HCT116 (cell line): Measurements from ENCODE around the gene MEIOB.

Experiments used
- CBX3 ChIP-seq: IDR thresholded peaks from 2 replicates; pipeline ENCODE4 v1.6.1; 2012; ENCODE audit warnings: low read depth
- ELF1 ChIP-seq: IDR thresholded peaks from 2 replicates; pipeline ENCODE4 v1.6.1; 2012; ENCODE audit warnings: low read depth, borderline replicate concordance
- EZH2phosphoT487 ChIP-seq: fragments of 200-600 bp; IDR thresholded peaks from 2 replicates; pipeline ENCODE4 v1.6.1; 2018; ENCODE audit warnings: antibody characterized with exemption, borderline replicate concordance
- JUND ChIP-seq: IDR thresholded peaks from 2 replicates; pipeline ENCODE4 v1.6.1; 2012
- POLR2A ChIP-seq: IDR thresholded peaks from 2 replicates; pipeline ENCODE4 v1.7.0; 2011; ENCODE audit warnings: borderline replicate concordance; ENCODE audit not compliant: insufficient read depth, insufficient read length; ENCODE audit errors: extremely low read depth
- POLR2AphosphoS5 ChIP-seq: IDR thresholded peaks from 2 replicates; pipeline ENCODE4 v1.6.1; 2011; ENCODE audit warnings: mild to moderate bottlenecking, low read depth, low read length, moderate library complexity
- RAD21 ChIP-seq: IDR thresholded peaks from 2 replicates; pipeline ENCODE4 v1.6.1; 2012; ENCODE audit warnings: low read depth, mild to moderate bottlenecking
- SP1 ChIP-seq: IDR thresholded peaks from 2 replicates; pipeline ENCODE4 v1.6.1; 2012; ENCODE audit warnings: low read depth
- TCF7L2 ChIP-seq: IDR thresholded peaks from 2 replicates; pipeline ENCODE4 v1.7.0; 2011; ENCODE audit warnings: borderline replicate concordance, inconsistent platforms; ENCODE audit not compliant: insufficient read depth, insufficient read length; ENCODE audit errors: extremely low read depth
- ZNF274 ChIP-seq: fragments of 200-500 bp; sonication (Bioruptor generic); IDR thresholded peaks from 2 replicates; pipeline ENCODE4 v1.6.1; 2014; ENCODE audit warnings: mild to moderate bottlenecking, low read depth, low read length, inconsistent platforms
- TF ChIP-seq, protein P1 (sequence below), 3 experiments: fragments of 200-600 bp in 1 of 3; sonication (generic) in 1 of 3; IDR thresholded peaks in 2 of 3; conservative IDR thresholded peaks in 1 of 3; 2 replicates each; pipeline ENCODE4 v1.5.1; 2012 to 2017; ENCODE audit warnings: low read depth in 2 of 3, low read length in 2 of 3, antibody characterized with exemption in 1 of 3, borderline replicate concordance in 1 of 3, control low read depth in 1 of 3, mild to moderate bottlenecking in 1 of 3, mixed read lengths in 1 of 3, mixed run types in 1 of 3, moderate library complexity in 1 of 3; ENCODE audit not compliant: insufficient read depth in 1 of 3
- TF ChIP-seq, protein P2 (sequence below): IDR thresholded peaks from 2 replicates; pipeline ENCODE4 v1.6.1; 2011; ENCODE audit warnings: mild to moderate bottlenecking, low read length, moderate library complexity; ENCODE audit not compliant: insufficient replicate concordance; ENCODE audit errors: extremely low read depth
- TF ChIP-seq, protein P3 (sequence below): IDR thresholded peaks from 2 replicates; pipeline ENCODE4 v1.6.1; 2012
- TF ChIP-seq, protein P4 (sequence below): IDR thresholded peaks from 2 replicates; pipeline ENCODE4 v1.6.1; 2012; ENCODE audit warnings: low read depth

DNA sequence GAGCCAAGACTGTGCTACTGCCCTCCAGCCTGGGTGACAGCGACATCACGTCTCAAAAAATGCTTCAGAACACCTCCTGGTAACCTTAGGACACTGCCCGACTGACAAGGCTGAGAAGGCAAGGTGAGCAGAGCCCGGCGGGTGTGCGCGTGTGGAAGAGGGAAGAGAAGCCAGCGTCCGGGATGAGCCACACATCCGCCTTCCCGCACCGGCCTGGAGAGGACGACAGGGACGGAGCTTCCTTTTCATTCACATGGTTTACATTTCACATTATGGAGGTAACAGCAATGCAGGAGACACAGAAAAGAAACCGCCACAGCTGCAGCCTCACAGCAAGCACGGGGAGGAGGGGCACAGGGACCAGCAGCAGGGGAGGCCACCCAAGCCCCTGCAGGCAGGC is 61.9 kb downstream of the MEIOB start:
- no peak for TF ChIP-seq TCF7L2
- no peak for TF ChIP-seq POLR2A
- TF ChIP-seq CBX3, result no peak
- no peak for TF ChIP-seq SP1
- TF ChIP-seq, protein P1, sequence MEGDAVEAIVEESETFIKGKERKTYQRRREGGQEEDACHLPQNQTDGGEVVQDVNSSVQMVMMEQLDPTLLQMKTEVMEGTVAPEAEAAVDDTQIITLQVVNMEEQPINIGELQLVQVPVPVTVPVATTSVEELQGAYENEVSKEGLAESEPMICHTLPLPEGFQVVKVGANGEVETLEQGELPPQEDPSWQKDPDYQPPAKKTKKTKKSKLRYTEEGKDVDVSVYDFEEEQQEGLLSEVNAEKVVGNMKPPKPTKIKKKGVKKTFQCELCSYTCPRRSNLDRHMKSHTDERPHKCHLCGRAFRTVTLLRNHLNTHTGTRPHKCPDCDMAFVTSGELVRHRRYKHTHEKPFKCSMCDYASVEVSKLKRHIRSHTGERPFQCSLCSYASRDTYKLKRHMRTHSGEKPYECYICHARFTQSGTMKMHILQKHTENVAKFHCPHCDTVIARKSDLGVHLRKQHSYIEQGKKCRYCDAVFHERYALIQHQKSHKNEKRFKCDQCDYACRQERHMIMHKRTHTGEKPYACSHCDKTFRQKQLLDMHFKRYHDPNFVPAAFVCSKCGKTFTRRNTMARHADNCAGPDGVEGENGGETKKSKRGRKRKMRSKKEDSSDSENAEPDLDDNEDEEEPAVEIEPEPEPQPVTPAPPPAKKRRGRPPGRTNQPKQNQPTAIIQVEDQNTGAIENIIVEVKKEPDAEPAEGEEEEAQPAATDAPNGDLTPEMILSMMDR (IDR thresholded peaks at IDR 0.05 in 2 of 3, conservative IDR thresholded peaks at IDR 0.05 in 1 of 3; ENCODE audit: borderline replicate concordance in 1 of 3, insufficient read depth in 1 of 3, low read depth in 2 of 3, low read length in 2 of 3), result no peak
- TF ChIP-seq RAD21, result no peak
- no peak for TF ChIP-seq POLR2AphosphoS5
- TF ChIP-seq, protein P2, sequence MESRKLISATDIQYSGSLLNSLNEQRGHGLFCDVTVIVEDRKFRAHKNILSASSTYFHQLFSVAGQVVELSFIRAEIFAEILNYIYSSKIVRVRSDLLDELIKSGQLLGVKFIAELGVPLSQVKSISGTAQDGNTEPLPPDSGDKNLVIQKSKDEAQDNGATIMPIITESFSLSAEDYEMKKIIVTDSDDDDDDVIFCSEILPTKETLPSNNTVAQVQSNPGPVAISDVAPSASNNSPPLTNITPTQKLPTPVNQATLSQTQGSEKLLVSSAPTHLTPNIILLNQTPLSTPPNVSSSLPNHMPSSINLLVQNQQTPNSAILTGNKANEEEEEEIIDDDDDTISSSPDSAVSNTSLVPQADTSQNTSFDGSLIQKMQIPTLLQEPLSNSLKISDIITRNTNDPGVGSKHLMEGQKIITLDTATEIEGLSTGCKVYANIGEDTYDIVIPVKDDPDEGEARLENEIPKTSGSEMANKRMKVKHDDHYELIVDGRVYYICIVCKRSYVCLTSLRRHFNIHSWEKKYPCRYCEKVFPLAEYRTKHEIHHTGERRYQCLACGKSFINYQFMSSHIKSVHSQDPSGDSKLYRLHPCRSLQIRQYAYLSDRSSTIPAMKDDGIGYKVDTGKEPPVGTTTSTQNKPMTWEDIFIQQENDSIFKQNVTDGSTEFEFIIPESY, result no peak
- no peak for TF ChIP-seq ZNF274
- TF ChIP-seq, protein P3, sequence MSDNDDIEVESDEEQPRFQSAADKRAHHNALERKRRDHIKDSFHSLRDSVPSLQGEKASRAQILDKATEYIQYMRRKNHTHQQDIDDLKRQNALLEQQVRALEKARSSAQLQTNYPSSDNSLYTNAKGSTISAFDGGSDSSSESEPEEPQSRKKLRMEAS, result no peak
- TF ChIP-seq, protein P4, sequence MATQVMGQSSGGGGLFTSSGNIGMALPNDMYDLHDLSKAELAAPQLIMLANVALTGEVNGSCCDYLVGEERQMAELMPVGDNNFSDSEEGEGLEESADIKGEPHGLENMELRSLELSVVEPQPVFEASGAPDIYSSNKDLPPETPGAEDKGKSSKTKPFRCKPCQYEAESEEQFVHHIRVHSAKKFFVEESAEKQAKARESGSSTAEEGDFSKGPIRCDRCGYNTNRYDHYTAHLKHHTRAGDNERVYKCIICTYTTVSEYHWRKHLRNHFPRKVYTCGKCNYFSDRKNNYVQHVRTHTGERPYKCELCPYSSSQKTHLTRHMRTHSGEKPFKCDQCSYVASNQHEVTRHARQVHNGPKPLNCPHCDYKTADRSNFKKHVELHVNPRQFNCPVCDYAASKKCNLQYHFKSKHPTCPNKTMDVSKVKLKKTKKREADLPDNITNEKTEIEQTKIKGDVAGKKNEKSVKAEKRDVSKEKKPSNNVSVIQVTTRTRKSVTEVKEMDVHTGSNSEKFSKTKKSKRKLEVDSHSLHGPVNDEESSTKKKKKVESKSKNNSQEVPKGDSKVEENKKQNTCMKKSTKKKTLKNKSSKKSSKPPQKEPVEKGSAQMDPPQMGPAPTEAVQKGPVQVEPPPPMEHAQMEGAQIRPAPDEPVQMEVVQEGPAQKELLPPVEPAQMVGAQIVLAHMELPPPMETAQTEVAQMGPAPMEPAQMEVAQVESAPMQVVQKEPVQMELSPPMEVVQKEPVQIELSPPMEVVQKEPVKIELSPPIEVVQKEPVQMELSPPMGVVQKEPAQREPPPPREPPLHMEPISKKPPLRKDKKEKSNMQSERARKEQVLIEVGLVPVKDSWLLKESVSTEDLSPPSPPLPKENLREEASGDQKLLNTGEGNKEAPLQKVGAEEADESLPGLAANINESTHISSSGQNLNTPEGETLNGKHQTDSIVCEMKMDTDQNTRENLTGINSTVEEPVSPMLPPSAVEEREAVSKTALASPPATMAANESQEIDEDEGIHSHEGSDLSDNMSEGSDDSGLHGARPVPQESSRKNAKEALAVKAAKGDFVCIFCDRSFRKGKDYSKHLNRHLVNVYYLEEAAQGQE, result no peak
- TF ChIP-seq EZH2phosphoT487, result no peak
- TF ChIP-seq ELF1, result no peak
- no peak for TF ChIP-seq JUND
